GDM1 (cell line): ENCODE data around the gene AGMAT.

Source experiments
- DNase-seq: peaks from one replicate; lab custom pipeline; 2025; lab: John Stamatoyannopoulos, UW

Gene AGMAT

GRCh38 chr1:15568387-15569073 is 16.3 kb downstream of the AGMAT start:
- no peak for DNase-seq

GRCh38 chr1:15559189-15559810 is 25.6 kb downstream of the AGMAT start:
- no peak for DNase-seq

GRCh38 chr1:15558516-15558915 is 26.3 kb downstream of the AGMAT start:
- no peak for DNase-seq

- no peak for DNase-seq
These were observed 27.3 kb downstream of the AGMAT start for GRCh38 chr1:15557594-15557993.

- no peak for DNase-seq
These were observed 27.8 kb downstream of the AGMAT start for GRCh38 chr1:15557008-15557407.

- DNase-seq: no peak
These were observed 34.3 kb downstream of the AGMAT start for GRCh38 chr1:15550573-15550972.

GRCh38 chr1:15546641-15547040 is 38.2 kb downstream of the AGMAT start:
- DNase-seq: no peak

- no peak for DNase-seq
These were observed 41.0 kb downstream of the AGMAT start for GRCh38 chr1:15543589-15544568.

GRCh38 chr1:15543251-15543588 is 41.6 kb downstream of the AGMAT start:
- DNase-seq: no peak

- DNase-seq: no peak
These were observed 42.2 kb downstream of the AGMAT start for GRCh38 chr1:15542388-15543250.

- DNase-seq: no peak
These were observed 43.5 kb downstream of the AGMAT start for GRCh38 chr1:15541231-15541792.

- no peak for DNase-seq
These were observed 44.7 kb downstream of the AGMAT start for GRCh38 chr1:15540186-15540585.

GRCh38 chr1:15538771-15539170 is 46.1 kb downstream of the AGMAT start:
- DNase-seq: no peak

- no peak for DNase-seq
These were observed 53.2 kb downstream of the AGMAT start for GRCh38 chr1:15531682-15532081.

GRCh38 chr1:15531003-15531402 is 53.8 kb downstream of the AGMAT start:
- no peak for DNase-seq

GRCh38 chr1:15526490-15527339 is 58.1 kb downstream of the AGMAT start, which contains the start of gene DNAJC16:
TSS of gene DNAJC16 (plus strand) at chr1:15526848. CDS start at chr1:15529106, 2,258 bp downstream.
- peak; percentile 99 for DNase-seq

- no peak for DNase-seq
These were observed 58.8 kb downstream of the AGMAT start for GRCh38 chr1:15526021-15526489.

GRCh38 chr1:15525050-15526020 is 59.5 kb downstream of the AGMAT start:
- DNase-seq: peak; percentile 51
